OCI-LY7 (cell line): ENCODE results near the gene PPP6R3. TPM values are rescaled to one million over a fixed set of nuclear protein-coding genes. Genes with fewer than 3 reads are reported as not detected.
"Not testable (repeated sequence)": the region's sequence is repeated elsewhere in the genome, so short reads cannot be mapped to it uniquely, and the experiment has no call there.

Source experiments
- BruUV-seq: library from RNA; stranded (reverse); fragments of 400-500 nt; replicated peaks from 2 replicates; lab custom pipeline; 2021; lab: Mats Ljungman, UMichigan
- CTCF ChIA-PET: fragments of 300-600 bp; sonication (Branson Sonifier 250); formaldehyde crosslinking; loops from one replicate; lab custom pipeline; 2022; ENCODE audit warnings: antibody characterized with exemption; ENCODE audit not compliant: unreplicated experiment; lab: Charles Lee
- POLR2A ChIA-PET: fragments of 300-600 bp; sonication (Branson Sonifier 250); formaldehyde crosslinking; loops from one replicate; lab custom pipeline; 2022; ENCODE audit warnings: antibody characterized with exemption; lab: Charles Lee
- DNase-seq: peaks from one replicate; pipeline ENCODE4 v3.0.0-alpha.2; 2015; ENCODE audit warnings: low spot score
- H2AFZ ChIP-seq: fragments of 200-600 bp; sonication (generic), shearing (Covaris generic); 2 replicates; pipeline ENCODE4 v1.6.1; 2014; ENCODE audit warnings: mild to moderate bottlenecking, antibody characterized with exemption, low read length, moderate library complexity
- H3K27ac ChIP-seq: fragments of 200-600 bp; sonication (generic); 2 replicates; pipeline ENCODE4 v1.5.1; 2014; ENCODE audit warnings: mixed run types, low read depth, mild to moderate bottlenecking, moderate library complexity, low read length, inconsistent platforms; ENCODE audit not compliant: poor library complexity, severe bottlenecking
- H3K36me3 ChIP-seq: fragments of 200-600 bp; sonication (generic); 2 replicates; pipeline ENCODE4 v1.6.1; 2014; ENCODE audit warnings: mild to moderate bottlenecking, antibody characterized with exemption, low read length, moderate library complexity, mixed read lengths; ENCODE audit not compliant: insufficient read depth
- H3K4me1 ChIP-seq: fragments of 200-600 bp; sonication (generic); 2 replicates; pipeline ENCODE4 v1.5.1; 2014; ENCODE audit warnings: mild to moderate bottlenecking, low read length; ENCODE audit not compliant: insufficient read depth, poor library complexity, severe bottlenecking
- H3K4me2 ChIP-seq: fragments of 200-600 bp; sonication (generic); 2 replicates; pipeline ENCODE4 v1.6.1; 2014; ENCODE audit warnings: mild to moderate bottlenecking, low read length
- H3K4me3 ChIP-seq: fragments of 200-600 bp; sonication (generic); 2 replicates; pipeline ENCODE4 v1.5.1; 2014; ENCODE audit warnings: mild to moderate bottlenecking, low read depth, low read length; ENCODE audit not compliant: poor library complexity, severe bottlenecking
- H3K79me2 ChIP-seq: fragments of 200-600 bp; sonication (generic); 2 replicates; pipeline ENCODE4 v1.6.1; 2016; ENCODE audit warnings: low read depth, mild to moderate bottlenecking, low read length, moderate library complexity, mixed read lengths; ENCODE audit not compliant: insufficient read depth
- H3K9me2 ChIP-seq: fragments of 200-600 bp; sonication (generic); 2 replicates; pipeline ENCODE4 v1.6.1; 2016; ENCODE audit warnings: mild to moderate bottlenecking, low read length, mixed read lengths; ENCODE audit not compliant: insufficient read depth
- H3K9me3 ChIP-seq: fragments of 200-600 bp; sonication (generic); 2 replicates; pipeline ENCODE4 v1.6.1; 2014; ENCODE audit warnings: mild to moderate bottlenecking, mixed run types, low read length, mixed read lengths
- H4K20me1 ChIP-seq: fragments of 200-600 bp; sonication (generic); 2 replicates; pipeline ENCODE4 v1.6.1; 2014; ENCODE audit warnings: mild to moderate bottlenecking, antibody characterized with exemption, low read length, moderate library complexity, mixed read lengths; ENCODE audit not compliant: insufficient read depth
- EZH2phosphoT487 ChIP-seq: fragments of 200-600 bp; sonication (generic); IDR thresholded peaks from 2 replicates; pipeline ENCODE4 v1.6.1; 2018; ENCODE audit warnings: low read depth, borderline replicate concordance, mild to moderate bottlenecking, mixed run types, antibody characterized with exemption, low read length, moderate library complexity, mixed read lengths
- intact Hi-C: fragments of 100-400 bp; cut with micrococcal nuclease; formaldehyde crosslinking; loops from one replicate; pipeline ENCODE4 v1.10.0; 2022; ENCODE audit not compliant: unreplicated experiment
- total RNA-seq, 2 experiments: library from RNA; depleted of rRNA in 1 of 2; stranded (reverse); fragments of >200 nt in 1 of 2; shearing (Covaris generic) in 1 of 2; gene quantifications; 2 replicates each; pipeline ENCODE4 v1.2.3, GENCODE V29; 2014 to 2022
- TF ChIP-seq, protein P1 (sequence below): fragments of 200-600 bp; sonication (generic); conservative IDR thresholded peaks from 2 replicates; pipeline ENCODE4 v1.5.1; 2014; ENCODE audit warnings: mild to moderate bottlenecking, antibody characterized with exemption, low read length, moderate library complexity, mixed read lengths

The PPP6R3 gene
- total RNA-seq, 2 experiments from 2014 or later = 122 to 151 TPM

DNA sequence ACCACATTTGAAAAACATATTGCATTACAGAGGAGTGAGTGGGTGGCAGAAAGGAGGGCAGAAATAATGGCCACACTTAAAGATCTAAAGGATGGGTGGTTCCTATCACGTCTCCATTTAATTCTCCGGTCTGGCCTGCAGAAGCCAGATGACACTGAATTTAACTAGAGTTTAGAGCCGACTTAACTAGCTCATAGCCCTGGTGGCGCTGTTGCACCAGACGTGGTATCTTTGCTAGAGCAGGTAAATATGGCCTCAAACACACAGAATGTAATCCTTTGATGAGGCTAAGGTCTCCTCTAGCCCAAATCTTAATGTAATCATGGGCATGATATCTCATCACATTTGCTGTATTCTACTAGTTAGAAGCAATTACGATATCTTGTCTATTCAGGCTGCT, 172.2 kb downstream of the PPP6R3 start:
- ChIA-PET POLR2A (no interaction called here), CTCF (no interaction called here)
- DNase-seq = peak; percentile 79
- TF ChIP-seq, protein P1, sequence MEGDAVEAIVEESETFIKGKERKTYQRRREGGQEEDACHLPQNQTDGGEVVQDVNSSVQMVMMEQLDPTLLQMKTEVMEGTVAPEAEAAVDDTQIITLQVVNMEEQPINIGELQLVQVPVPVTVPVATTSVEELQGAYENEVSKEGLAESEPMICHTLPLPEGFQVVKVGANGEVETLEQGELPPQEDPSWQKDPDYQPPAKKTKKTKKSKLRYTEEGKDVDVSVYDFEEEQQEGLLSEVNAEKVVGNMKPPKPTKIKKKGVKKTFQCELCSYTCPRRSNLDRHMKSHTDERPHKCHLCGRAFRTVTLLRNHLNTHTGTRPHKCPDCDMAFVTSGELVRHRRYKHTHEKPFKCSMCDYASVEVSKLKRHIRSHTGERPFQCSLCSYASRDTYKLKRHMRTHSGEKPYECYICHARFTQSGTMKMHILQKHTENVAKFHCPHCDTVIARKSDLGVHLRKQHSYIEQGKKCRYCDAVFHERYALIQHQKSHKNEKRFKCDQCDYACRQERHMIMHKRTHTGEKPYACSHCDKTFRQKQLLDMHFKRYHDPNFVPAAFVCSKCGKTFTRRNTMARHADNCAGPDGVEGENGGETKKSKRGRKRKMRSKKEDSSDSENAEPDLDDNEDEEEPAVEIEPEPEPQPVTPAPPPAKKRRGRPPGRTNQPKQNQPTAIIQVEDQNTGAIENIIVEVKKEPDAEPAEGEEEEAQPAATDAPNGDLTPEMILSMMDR = peak; percentile 92
- no peak for TF ChIP-seq EZH2phosphoT487
- Histone ChIP-seq H2AFZ (no peak overlapping the region), H3K79me2 (no peaks in the 10 kb centered on the region), H3K36me3 (no peaks in the 10 kb centered on the region), H3K9me2 (no peaks in the 10 kb centered on the region), H3K4me3 (no peak overlapping the region), H3K4me1 (no peaks in the 10 kb centered on the region), H3K9me3 (no peaks in the 10 kb centered on the region), H4K20me1 (no peaks in the 10 kb centered on the region), H3K27ac (no peak overlapping the region), H3K4me2 (no peak overlapping the region)
- BruUV-seq = no TSS peak
- intact Hi-C loops = loop anchor here (5.0 kb wide), 1 partner anchor 454 kb away; no protein-coding TSS in a partner anchor

DNA sequence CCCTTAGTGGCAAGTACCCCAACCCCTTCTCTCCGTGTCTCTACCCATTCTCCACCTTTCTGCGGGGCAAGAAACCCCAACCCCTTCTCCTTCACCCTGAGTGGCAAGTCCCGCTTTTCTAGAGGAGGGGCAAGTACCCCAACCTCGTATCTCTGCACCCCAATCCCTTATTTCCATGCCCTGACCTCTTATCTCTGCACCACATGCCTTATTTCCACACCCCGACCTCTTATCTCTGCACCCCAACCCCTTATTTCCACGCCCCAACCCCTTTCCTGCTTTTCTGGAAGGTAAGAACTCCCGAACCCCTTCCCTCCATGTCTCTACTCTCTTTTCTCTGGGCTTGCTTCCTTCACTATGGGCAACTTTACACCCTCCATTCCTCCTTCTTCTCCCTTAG, 174.1 kb downstream of the PPP6R3 start:
- H4K20me1 ChIP-seq, H3K4me2 ChIP-seq, H3K36me3 ChIP-seq, H3K4me1 ChIP-seq, H2AFZ ChIP-seq, H3K27ac ChIP-seq, POLR2A ChIA-PET, H3K79me2 ChIP-seq, BruUV-seq, H3K9me2 ChIP-seq, CTCF ChIA-PET, DNase-seq, H3K4me3 ChIP-seq, H3K9me3 ChIP-seq: not testable (repeated sequence)
- intact Hi-C loops = loop anchor here (5.0 kb wide), 1 partner anchor 453 kb away; no protein-coding TSS in a partner anchor

DNA sequence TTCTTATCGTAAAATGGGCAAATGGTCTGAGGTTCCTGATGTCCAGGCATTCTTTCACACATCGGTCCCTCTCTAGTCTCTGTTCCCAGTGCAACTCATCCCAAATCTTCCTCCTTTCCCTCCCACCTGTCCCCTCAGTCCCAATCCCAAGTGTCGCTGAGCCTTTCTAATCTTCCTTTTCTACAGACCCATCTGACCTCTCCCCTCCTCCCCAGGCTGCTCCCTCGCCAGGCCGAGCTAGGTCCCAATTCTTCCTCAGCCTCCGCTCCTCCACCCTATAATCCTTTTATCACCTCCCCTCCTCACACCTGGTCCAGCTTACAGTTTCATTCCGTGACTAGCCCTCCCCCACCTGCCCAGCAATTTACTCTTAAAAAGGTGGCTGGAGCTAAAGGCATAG, 174.6 kb downstream of the PPP6R3 start:
- H3K79me2 ChIP-seq, H3K4me3 ChIP-seq, CTCF ChIA-PET, H3K4me2 ChIP-seq, BruUV-seq, H3K9me3 ChIP-seq, H3K36me3 ChIP-seq, H3K4me1 ChIP-seq, DNase-seq, H2AFZ ChIP-seq, H3K9me2 ChIP-seq, H4K20me1 ChIP-seq, H3K27ac ChIP-seq, intact Hi-C loops, POLR2A ChIA-PET: not testable (repeated sequence)

DNA sequence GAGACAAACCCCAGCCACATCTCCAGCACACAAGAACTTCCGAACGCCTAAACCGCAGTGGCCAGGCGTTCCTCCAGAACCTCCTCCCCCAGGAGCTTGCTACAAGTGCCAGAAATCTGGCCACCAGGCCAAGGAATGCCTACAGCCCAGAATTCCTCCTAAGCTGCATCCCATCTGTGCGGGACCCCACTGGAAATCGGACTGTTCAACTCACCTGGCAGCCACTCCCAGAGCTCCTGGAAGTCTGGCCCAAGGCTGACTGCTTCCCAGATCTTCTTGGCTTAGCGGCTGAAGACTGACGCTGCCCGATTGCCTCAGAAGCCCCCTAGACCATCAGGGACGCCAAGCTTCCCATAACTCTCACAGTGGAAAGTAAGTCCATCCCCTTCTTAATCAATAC, 175.3 kb downstream of the PPP6R3 start:
- H3K9me2 ChIP-seq, CTCF ChIA-PET, BruUV-seq, H3K36me3 ChIP-seq, H3K4me3 ChIP-seq, H3K4me1 ChIP-seq, intact Hi-C loops, H3K79me2 ChIP-seq, H3K9me3 ChIP-seq, DNase-seq, POLR2A ChIA-PET, H4K20me1 ChIP-seq, H3K27ac ChIP-seq, H3K4me2 ChIP-seq, H2AFZ ChIP-seq: not testable (repeated sequence)

DNA sequence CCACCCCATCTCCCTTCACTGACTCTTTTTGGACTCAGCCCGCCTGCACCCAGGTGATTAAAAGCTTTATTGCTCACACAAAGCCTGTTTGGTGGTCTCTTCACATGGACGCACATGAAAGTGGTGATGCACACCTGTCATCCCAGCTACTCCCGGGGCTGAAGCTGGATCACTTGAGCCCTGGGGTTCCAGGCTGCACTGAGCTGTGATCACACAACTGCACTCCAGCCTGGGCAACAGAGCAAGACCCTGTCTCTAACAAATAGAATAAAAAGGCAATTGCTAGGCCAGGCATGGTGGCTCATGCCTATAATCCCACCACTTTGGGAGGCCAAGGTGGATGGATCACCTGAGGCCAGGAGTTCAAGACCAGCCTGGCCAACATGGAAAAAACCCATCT, 178.8 kb downstream of the PPP6R3 start:
- H3K9me3 ChIP-seq, BruUV-seq, H3K4me3 ChIP-seq, H3K36me3 ChIP-seq, H3K4me2 ChIP-seq, H3K27ac ChIP-seq, H3K4me1 ChIP-seq, intact Hi-C loops, DNase-seq, CTCF ChIA-PET, H4K20me1 ChIP-seq, H3K9me2 ChIP-seq, POLR2A ChIA-PET, H2AFZ ChIP-seq, H3K79me2 ChIP-seq: not testable (repeated sequence)
